Right forelimb (tissue), 1 donor: ENCODE results near the gene CANT1.
A peak's percentile ranks its signal among the peaks of the same experiment; 100 is the strongest.
"Not testable (repeated sequence)": the region's sequence is repeated elsewhere in the genome, so short reads cannot be mapped to it uniquely, and the experiment has no call there.

Source experiments
- DNase-seq: peaks from one replicate; pipeline ENCODE4 v3.0.0-alpha.2; 2018

The CANT1 gene

GRCh38 chr17:78974635-78975591 lies 34.7 kb downstream of the CANT1 start:
- DNase-seq = peak; percentile 78

- DNase-seq = no peak
These were observed 35.6 kb downstream of the CANT1 start for GRCh38 chr17:78973792-78974520.

- no peak for DNase-seq
These were observed 36.4 kb downstream of the CANT1 start for GRCh38 chr17:78973196-78973595.

- DNase-seq = no peak
These were observed 37.0 kb downstream of the CANT1 start for GRCh38 chr17:78972507-78973105.

GRCh38 chr17:78971756-78972506 lies 37.6 kb downstream of the CANT1 start:
- no peak for DNase-seq

- DNase-seq = peak; percentile 84
These were observed 38.5 kb downstream of the CANT1 start for GRCh38 chr17:78970834-78971755.

GRCh38 chr17:78969865-78970264 lies 39.7 kb downstream of the CANT1 start:
- no peak for DNase-seq

- no peak for DNase-seq
These were observed 41.7 kb downstream of the CANT1 start for GRCh38 chr17:78967782-78968362.

- no peak for DNase-seq
These were observed 42.5 kb downstream of the CANT1 start for GRCh38 chr17:78966910-78967600.

GRCh38 chr17:78966123-78966813 lies 43.3 kb downstream of the CANT1 start:
- no peak for DNase-seq

- no peak for DNase-seq
These were observed 44.1 kb downstream of the CANT1 start for GRCh38 chr17:78965491-78965924.

- no peak for DNase-seq
These were observed 46.2 kb downstream of the CANT1 start for GRCh38 chr17:78963378-78963777.

- not testable (repeated sequence) for DNase-seq
These were observed 46.6 kb downstream of the CANT1 start for GRCh38 chr17:78962984-78963348.

- no peak for DNase-seq
These were observed 47.1 kb downstream of the CANT1 start for GRCh38 chr17:78962345-78962983.

- no peak for DNase-seq
These were observed 48.0 kb downstream of the CANT1 start for GRCh38 chr17:78961571-78961970.

GRCh38 chr17:78960928-78961327 lies 48.6 kb downstream of the CANT1 start:
- DNase-seq = no peak

- DNase-seq = no peak
These were observed 49.8 kb downstream of the CANT1 start for GRCh38 chr17:78959803-78960202.

GRCh38 chr17:78958641-78959127 lies 50.9 kb downstream of the CANT1 start:
- no peak for DNase-seq

- no peak for DNase-seq
These were observed 52.4 kb downstream of the CANT1 start for GRCh38 chr17:78957128-78957527.
